GM23338 (cell line): ENCODE results near the gene OPRM1. TPM values are rescaled to one million over a fixed set of nuclear protein-coding genes. Genes with fewer than 3 reads are reported as not detected.

Experiments
- ATAC-seq: fragments of 200-7000 bp; cut with Tn5 transposase; 3 replicates; pipeline ENCODE4 v1.9.1; 2020
- DNase-seq: peaks from one replicate; pipeline ENCODE4 v3.0.0-alpha.2; 2015; ENCODE audit warnings: low spot score
- H2AFZ ChIP-seq: fragments of 200-600 bp; sonication (generic); 2 replicates; pipeline ENCODE4 v1.8.0; 2016; ENCODE audit warnings: antibody characterized with exemption, mild to moderate bottlenecking, moderate library complexity
- H3F3A ChIP-seq: fragments of 200-600 bp; sonication (generic); replicated peaks from 2 replicates; pipeline ENCODE4 v1.8.0; 2017; ENCODE audit warnings: antibody characterized with exemption, mixed run types, low read depth
- H3K27ac ChIP-seq: fragments of 200-600 bp; sonication (generic); 2 replicates; pipeline ENCODE4 v1.6.1; 2016; ENCODE audit warnings: low read depth
- H3K27me3 ChIP-seq: fragments of 200-600 bp; sonication (generic); 2 replicates; pipeline ENCODE4 v1.8.0; 2016; ENCODE audit warnings: mild to moderate bottlenecking, mixed run types, moderate library complexity; ENCODE audit not compliant: insufficient read depth
- H3K36me3 ChIP-seq: fragments of 200-600 bp; sonication (generic); 2 replicates; pipeline ENCODE4 v1.8.0; 2016; ENCODE audit warnings: mild to moderate bottlenecking; ENCODE audit not compliant: insufficient read depth
- H3K4me1 ChIP-seq: fragments of 200-600 bp; sonication (generic); 2 replicates; pipeline ENCODE4 v1.8.0; 2016; ENCODE audit warnings: mild to moderate bottlenecking, moderate library complexity; ENCODE audit not compliant: insufficient read depth
- H3K4me2 ChIP-seq: fragments of 200-600 bp; sonication (generic); 2 replicates; pipeline ENCODE4 v1.7.1; 2017; ENCODE audit warnings: mixed run types
- H3K4me3 ChIP-seq: fragments of 200-600 bp; sonication (generic); 2 replicates; pipeline ENCODE4 v1.6.1; 2016; ENCODE audit warnings: mixed run types
- H3K79me2 ChIP-seq: fragments of 200-600 bp; sonication (generic); replicated peaks from 2 replicates; pipeline ENCODE4 v1.8.0; 2017; ENCODE audit warnings: mild to moderate bottlenecking; ENCODE audit not compliant: insufficient read depth
- H3K9me2 ChIP-seq: fragments of 200-600 bp; sonication (generic); 2 replicates; pipeline ENCODE4 v1.8.0; 2017; ENCODE audit not compliant: insufficient read depth
- H4K20me1 ChIP-seq: fragments of 200-600 bp; sonication (generic); replicated peaks from 2 replicates; pipeline ENCODE4 v1.8.0; 2017; ENCODE audit warnings: mild to moderate bottlenecking; ENCODE audit not compliant: insufficient read depth
- H3K27ac Mint-ChIP-seq: 2 replicates; pipeline ENCODE4 v1.8.0; 2020; ENCODE audit warnings: inconsistent platforms, mild to moderate bottlenecking, moderate library complexity, mixed read lengths
- H3K27me3 Mint-ChIP-seq: 3 replicates; pipeline ENCODE4 v1.8.0; 2022; ENCODE audit warnings: low read depth, mild to moderate bottlenecking, moderate library complexity, mixed read lengths, inconsistent platforms; ENCODE audit not compliant: insufficient read depth, poor library complexity
- H3K36me3 Mint-ChIP-seq: 3 replicates; pipeline ENCODE4 v1.8.0; 2021; ENCODE audit warnings: low read depth, mild to moderate bottlenecking, inconsistent platforms, moderate library complexity, mixed read lengths
- H3K4me1 Mint-ChIP-seq: 3 replicates; pipeline ENCODE4 v1.8.0; 2020; ENCODE audit warnings: mild to moderate bottlenecking, inconsistent platforms, mixed read lengths
- H3K4me3 Mint-ChIP-seq: 3 replicates; pipeline ENCODE4 v1.8.0; 2021; ENCODE audit warnings: moderate library complexity, mild to moderate bottlenecking, inconsistent platforms, mixed read lengths
- H3K9me3 Mint-ChIP-seq: 3 replicates; pipeline ENCODE4 v1.8.0; 2020; ENCODE audit warnings: moderate library complexity, mild to moderate bottlenecking, inconsistent platforms, mixed read lengths
- JUNB ChIP-seq: IDR thresholded peaks from one replicate; pipeline ENCODE4 v1.6.1; 2016; ENCODE audit warnings: antibody characterized with exemption; ENCODE audit not compliant: unreplicated experiment
- POLR2AphosphoS5 ChIP-seq: IDR thresholded peaks from 2 replicates; pipeline ENCODE4 v1.6.1; 2016; ENCODE audit warnings: antibody characterized with exemption, low read depth
- ZNF331 ChIP-seq: fragments of 250-450 bp; sonication (Bioruptor Pico); IDR thresholded peaks from 2 replicates; pipeline ENCODE4 v1.5.0; 2020; ENCODE audit warnings: low read depth, mild to moderate bottlenecking, moderate library complexity
- polyA plus RNA-seq: library from polyadenylated mRNA; unstranded; fragments of >200 nt; fragmentation: Nextera tagmentation; extraction: Ambion mirVana; gene quantifications from 2 replicates; pipeline ENCODE4 v1.2.1, GENCODE V29; 2016
- total RNA-seq: library from RNA; depleted of rRNA; stranded (reverse); fragments of >200 nt; shearing (Covaris generic); gene quantifications from 2 replicates; pipeline ENCODE4 v1.2.3, GENCODE V29; 2014
- TF ChIP-seq, protein P1 (sequence below): fragments of 250-450 bp; sonication (Bioruptor Pico); IDR thresholded peaks from 2 replicates; pipeline ENCODE4 v1.5.0; 2020; ENCODE audit warnings: mild to moderate bottlenecking, moderate library complexity
- TF ChIP-seq, protein P2 (sequence below), 2 experiments: fragments of 200-600 bp in 1 of 2; sonication (generic) in 1 of 2; conservative IDR thresholded peaks; 2 replicates each; pipeline versions ENCODE4 v1.5.1 to v1.6.1; 2016 to 2017; ENCODE audit warnings: antibody characterized with exemption in 2 of 2, low read depth in 2 of 2, mild to moderate bottlenecking in 2 of 2, moderate library complexity in 1 of 2

OPRM1 gene
- total and polyA plus RNA-seq, 2 experiments from 2014 or later, result 0.52 TPM; not detected in 1

DNA sequence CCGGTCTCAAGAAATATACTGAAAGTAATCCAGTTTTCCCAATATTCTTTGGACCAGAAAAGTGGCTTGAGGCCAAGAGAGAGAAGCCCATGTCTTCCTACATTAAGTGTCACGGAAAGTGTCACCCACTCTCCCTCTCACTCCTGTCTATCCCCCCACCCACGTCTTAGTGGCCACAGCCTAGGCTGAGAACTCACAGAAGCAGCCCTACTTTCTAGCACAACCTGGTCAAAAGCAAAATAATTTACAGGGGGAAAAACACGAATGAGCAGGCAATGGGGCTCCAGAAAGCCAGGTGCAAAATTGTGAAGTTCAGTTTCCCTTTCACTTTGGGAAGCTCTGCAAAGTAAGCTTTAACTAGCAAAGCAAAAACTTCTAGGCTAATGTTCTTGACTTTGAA lies 118.0 kb downstream of the OPRM1 start:
- Histone ChIP-seq H3K4me1 (no peaks in the 10 kb centered on the region), H4K20me1 (no peaks in the 10 kb centered on the region), H3K36me3 (no peaks in the 10 kb centered on the region; the same call in 1 of the 2 replicates), H3K27me3 (no peaks in the 10 kb centered on the region), H3K4me3 (no peak overlapping the region), H3K9me2 (peaks cover 7% of the 10 kb centered on the region), H3K4me2 (no peak overlapping the region), H3K79me2 (no peaks in the 10 kb centered on the region), H3K27ac (no peak overlapping the region), H3F3A (no peaks in the 10 kb centered on the region), H2AFZ (no peak overlapping the region)
- H3K27me3 Mint-ChIP-seq, result no peaks in the 10 kb centered on the region
- ATAC-seq (no peak), DNase-seq (no peak)
- H3K36me3 Mint-ChIP-seq, result no peaks in the 10 kb centered on the region
- no peak overlapping the region for H3K27ac Mint-ChIP-seq
- H3K4me1 Mint-ChIP-seq, result peaks cover 13% of the 10 kb centered on the region
- H3K4me3 Mint-ChIP-seq, result no peak overlapping the region
- no peak for TF ChIP-seq ZNF331
- H3K9me3 Mint-ChIP-seq, result no peaks in the 10 kb centered on the region

GRCh38 chr6:154157706-154158105 lies 118.7 kb downstream of the OPRM1 start:
- Histone ChIP-seq H3K79me2 (no peaks in the 10 kb centered on the region), H4K20me1 (no peaks in the 10 kb centered on the region), H2AFZ (no peak overlapping the region), H3K4me3 (no peak overlapping the region), H3K4me1 (no peaks in the 10 kb centered on the region), H3F3A (no peaks in the 10 kb centered on the region), H3K9me2 (peaks cover 7% of the 10 kb centered on the region), H3K27ac (no peak overlapping the region), H3K4me2 (no peak overlapping the region), H3K36me3 (no peaks in the 10 kb centered on the region; the same call in 1 of the 2 replicates), H3K27me3 (no peaks in the 10 kb centered on the region)
- DNase-seq (no peak), ATAC-seq (no peak)
- H3K4me3 Mint-ChIP-seq, result no peak overlapping the region
- peaks cover 13% of the 10 kb centered on the region for H3K4me1 Mint-ChIP-seq
- H3K36me3 Mint-ChIP-seq, result no peaks in the 10 kb centered on the region
- no peaks in the 10 kb centered on the region for H3K27me3 Mint-ChIP-seq
- no peak overlapping the region for H3K27ac Mint-ChIP-seq
- H3K9me3 Mint-ChIP-seq, result no peaks in the 10 kb centered on the region
- TF ChIP-seq, protein P1, sequence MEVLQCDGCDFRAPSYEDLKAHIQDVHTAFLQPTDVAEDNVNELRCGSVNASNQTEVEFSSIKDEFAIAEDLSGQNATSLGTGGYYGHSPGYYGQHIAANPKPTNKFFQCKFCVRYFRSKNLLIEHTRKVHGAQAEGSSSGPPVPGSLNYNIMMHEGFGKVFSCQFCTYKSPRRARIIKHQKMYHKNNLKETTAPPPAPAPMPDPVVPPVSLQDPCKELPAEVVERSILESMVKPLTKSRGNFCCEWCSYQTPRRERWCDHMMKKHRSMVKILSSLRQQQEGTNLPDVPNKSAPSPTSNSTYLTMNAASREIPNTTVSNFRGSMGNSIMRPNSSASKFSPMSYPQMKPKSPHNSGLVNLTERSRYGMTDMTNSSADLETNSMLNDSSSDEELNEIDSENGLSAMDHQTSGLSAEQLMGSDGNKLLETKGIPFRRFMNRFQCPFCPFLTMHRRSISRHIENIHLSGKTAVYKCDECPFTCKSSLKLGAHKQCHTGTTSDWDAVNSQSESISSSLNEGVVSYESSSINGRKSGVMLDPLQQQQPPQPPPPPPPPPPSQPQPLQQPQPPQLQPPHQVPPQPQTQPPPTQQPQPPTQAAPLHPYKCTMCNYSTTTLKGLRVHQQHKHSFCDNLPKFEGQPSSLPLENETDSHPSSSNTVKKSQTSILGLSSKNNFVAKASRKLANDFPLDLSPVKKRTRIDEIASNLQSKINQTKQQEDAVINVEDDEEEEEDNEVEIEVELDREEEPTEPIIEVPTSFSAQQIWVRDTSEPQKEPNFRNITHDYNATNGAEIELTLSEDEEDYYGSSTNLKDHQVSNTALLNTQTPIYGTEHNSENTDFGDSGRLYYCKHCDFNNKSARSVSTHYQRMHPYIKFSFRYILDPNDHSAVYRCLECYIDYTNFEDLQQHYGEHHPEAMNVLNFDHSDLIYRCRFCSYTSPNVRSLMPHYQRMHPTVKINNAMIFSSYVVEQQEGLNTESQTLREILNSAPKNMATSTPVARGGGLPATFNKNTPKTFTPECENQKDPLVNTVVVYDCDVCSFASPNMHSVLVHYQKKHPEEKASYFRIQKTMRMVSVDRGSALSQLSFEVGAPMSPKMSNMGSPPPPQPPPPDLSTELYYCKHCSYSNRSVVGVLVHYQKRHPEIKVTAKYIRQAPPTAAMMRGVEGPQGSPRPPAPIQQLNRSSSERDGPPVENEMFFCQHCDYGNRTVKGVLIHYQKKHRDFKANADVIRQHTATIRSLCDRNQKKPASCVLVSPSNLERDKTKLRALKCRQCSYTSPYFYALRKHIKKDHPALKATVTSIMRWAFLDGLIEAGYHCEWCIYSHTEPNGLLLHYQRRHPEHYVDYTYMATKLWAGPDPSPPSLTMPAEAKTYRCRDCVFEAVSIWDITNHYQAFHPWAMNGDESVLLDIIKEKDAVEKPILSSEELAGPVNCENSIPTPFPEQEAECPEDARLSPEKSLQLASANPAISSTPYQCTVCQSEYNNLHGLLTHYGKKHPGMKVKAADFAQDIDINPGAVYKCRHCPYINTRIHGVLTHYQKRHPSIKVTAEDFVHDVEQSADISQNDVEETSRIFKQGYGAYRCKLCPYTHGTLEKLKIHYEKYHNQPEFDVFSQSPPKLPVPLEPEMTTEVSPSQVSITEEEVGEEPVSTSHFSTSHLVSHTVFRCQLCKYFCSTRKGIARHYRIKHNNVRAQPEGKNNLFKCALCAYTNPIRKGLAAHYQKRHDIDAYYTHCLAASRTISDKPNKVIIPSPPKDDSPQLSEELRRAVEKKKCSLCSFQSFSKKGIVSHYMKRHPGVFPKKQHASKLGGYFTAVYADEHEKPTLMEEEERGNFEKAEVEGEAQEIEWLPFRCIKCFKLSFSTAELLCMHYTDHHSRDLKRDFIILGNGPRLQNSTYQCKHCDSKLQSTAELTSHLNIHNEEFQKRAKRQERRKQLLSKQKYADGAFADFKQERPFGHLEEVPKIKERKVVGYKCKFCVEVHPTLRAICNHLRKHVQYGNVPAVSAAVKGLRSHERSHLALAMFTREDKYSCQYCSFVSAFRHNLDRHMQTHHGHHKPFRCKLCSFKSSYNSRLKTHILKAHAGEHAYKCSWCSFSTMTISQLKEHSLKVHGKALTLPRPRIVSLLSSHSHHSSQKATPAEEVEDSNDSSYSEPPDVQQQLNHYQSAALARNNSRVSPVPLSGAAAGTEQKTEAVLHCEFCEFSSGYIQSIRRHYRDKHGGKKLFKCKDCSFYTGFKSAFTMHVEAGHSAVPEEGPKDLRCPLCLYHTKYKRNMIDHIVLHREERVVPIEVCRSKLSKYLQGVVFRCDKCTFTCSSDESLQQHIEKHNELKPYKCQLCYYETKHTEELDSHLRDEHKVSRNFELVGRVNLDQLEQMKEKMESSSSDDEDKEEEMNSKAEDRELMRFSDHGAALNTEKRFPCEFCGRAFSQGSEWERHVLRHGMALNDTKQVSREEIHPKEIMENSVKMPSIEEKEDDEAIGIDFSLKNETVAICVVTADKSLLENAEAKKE (CRISPR knock-in tag), result no peak
- no peak for TF ChIP-seq ZNF331
- no peak for TF ChIP-seq JUNB
- TF ChIP-seq, protein P2, sequence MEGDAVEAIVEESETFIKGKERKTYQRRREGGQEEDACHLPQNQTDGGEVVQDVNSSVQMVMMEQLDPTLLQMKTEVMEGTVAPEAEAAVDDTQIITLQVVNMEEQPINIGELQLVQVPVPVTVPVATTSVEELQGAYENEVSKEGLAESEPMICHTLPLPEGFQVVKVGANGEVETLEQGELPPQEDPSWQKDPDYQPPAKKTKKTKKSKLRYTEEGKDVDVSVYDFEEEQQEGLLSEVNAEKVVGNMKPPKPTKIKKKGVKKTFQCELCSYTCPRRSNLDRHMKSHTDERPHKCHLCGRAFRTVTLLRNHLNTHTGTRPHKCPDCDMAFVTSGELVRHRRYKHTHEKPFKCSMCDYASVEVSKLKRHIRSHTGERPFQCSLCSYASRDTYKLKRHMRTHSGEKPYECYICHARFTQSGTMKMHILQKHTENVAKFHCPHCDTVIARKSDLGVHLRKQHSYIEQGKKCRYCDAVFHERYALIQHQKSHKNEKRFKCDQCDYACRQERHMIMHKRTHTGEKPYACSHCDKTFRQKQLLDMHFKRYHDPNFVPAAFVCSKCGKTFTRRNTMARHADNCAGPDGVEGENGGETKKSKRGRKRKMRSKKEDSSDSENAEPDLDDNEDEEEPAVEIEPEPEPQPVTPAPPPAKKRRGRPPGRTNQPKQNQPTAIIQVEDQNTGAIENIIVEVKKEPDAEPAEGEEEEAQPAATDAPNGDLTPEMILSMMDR (conservative IDR thresholded peaks at IDR 0.05; ENCODE audit: low read depth in 2 of 2), result no peak
- no peak for TF ChIP-seq POLR2AphosphoS5
